ENCODE data around the gene MAD1L1.

MAD1L1 gene

DNA sequence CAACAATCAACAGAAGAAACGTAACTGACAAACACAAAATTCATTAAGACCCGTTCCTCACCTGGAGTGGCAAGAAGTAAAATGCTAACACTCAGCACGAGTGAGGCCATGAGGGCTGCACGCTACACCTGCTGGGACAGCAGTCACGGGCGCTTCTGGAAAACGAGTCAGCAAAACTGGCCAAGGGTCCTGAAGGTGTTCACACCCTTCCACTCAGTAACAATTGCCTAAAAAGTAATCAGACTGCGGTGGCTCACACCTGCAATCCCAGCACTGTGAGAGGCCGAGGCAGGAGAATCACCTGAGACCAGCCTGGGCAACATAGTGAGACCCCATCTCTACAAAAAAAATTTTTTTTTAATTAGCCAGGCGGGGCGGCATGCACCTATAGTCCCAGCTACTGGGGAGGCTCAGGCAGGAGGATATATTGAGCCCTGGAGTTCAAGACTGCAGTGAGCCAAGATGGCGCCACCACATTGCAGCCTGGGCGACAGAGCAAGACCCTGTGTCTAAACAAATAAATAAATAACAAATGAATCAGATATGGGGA lies 199.1 kb downstream of the MAD1L1 start:
- DNase-seq (ENCODE audit: low read depth, low spot score), result no peak

DNA sequence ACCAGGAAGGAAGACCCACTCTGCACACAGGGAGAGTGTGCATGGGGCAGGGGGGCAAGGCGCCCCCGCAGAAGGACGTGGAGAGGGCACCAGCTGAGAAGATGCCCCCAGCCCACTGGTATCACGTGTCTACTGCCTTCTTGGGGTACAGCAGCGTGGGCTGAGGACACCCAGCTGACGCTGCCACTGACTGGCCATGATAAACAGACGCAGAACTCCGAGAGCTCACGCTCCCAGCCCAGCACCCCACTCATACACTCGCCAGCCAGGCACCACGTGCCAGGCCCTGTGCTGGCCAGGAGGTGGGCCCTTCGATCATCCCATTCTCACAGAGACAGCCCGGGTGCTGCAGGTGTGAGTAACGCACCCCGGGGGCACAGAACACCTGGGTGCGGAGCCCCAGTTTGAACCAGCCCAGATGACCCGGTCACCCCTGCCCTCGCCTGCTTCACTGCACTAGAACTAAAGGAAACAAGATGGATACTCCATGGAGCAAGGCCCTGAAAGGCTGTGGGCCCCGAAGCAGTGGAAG lies 199.8 kb downstream of the MAD1L1 start:
- DNase-seq (ENCODE audit: low read depth, low spot score), result no peak

DNA sequence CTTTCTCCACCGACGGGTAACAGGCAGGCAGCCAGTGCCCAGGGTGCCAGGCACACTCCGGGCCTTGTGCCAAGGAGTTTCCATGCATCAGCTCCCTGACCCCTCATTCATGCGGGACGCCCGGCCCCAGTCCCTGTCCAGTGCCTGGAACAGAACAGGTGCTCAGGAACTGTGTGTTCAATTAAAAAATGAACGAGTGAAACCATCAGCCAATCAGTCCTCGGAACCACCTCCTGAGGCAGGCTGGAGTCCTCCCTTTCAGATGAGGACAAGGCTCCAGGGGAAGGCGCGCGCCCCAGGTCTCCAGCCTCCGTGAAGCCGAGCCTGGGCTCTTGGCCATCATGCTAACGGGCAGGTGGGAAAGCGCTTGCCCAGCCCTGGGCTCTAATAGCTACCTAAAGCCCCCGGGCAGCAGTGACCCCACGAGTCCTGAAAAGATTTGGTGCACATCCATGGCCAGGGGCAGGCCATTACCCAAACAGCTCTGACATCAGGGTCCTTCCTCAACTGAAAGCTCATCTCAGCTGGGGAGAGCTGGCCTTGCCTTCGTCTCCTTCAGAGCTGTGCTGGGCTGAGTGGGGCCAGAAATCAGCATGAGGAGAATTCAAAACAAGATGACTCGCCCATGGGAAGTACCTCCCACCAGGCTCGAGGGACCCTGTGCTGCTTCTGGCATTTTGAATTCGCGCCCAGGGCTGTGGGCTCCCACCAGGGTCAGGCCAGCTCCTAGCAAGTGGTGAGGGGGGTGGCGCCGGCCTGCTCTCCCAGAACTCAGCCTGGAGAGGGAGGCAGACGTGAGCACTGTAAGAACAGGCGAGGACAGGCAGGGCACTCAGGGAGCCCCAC lies 200.5 kb downstream of the MAD1L1 start:
- peak; percentile 58 for DNase-seq (ENCODE audit: low read depth, low spot score)

DNA sequence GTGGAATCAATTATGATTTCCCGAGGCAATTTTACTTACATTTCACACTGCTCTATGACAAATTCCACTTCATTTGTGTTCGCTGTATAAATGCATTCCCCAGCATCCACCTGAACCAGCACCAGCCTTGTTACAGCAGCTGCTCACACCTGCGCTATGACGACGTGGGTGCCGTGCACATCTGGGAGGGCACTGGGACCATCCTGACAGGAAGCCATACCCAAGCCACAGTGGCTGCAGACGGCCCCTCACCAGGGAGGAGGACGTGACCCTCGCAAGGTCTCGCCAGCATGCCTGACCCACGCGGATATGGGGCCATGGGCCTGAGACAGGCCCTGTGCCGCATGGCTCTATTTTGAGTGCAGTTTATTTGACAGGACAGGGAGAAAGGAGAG lies 201.3 kb downstream of the MAD1L1 start:
- DNase-seq (ENCODE audit: low read depth, low spot score), result no peak

DNA sequence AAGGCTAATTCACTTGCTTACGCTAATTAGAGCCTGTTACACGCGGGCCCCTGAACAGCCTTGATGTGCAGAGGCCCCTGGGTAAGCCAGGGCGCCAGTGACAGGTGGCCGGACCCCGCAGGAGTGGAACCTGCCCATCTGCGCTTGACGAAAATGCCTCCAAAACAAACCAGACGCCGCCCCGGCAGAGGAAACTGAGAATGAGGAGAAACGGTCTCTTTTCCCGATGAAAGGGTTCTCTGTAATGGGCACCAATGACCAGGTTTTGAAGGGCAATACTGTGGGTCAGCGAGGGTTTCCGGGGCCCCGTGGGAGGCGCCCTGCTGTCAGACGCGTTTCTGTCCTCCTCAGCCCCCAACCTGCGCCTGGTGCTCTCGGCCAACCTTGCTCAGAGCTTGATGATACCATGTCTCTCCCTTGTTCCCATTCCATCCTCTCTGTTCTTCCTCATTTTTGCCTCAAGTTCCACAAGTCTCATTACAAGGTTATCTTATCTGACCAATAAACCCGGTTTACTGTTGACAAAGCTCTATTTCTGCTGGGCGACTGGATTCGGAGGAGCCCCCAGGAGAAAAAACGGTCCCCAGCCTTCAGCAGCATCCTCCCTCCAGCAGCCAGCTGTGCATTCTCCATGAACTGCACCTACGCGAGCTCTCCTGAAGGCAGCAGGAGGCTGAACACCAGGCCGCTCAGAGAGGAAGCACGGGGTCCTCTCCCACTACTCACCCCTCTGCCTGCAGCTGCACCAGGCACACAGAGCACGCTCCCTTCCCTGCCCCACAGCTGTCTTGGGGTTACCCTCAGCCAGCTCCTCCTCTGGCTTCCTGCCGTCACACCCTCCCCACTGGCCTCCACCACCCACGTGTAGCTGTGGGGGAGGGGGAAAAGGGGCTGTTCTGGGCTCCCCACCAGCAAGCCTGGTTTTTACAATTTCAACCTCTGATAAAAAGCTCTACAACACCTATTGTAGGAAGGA lies 202.0 kb downstream of the MAD1L1 start:
- DNase-seq (ENCODE audit: low read depth, low spot score), result no peak

DNA sequence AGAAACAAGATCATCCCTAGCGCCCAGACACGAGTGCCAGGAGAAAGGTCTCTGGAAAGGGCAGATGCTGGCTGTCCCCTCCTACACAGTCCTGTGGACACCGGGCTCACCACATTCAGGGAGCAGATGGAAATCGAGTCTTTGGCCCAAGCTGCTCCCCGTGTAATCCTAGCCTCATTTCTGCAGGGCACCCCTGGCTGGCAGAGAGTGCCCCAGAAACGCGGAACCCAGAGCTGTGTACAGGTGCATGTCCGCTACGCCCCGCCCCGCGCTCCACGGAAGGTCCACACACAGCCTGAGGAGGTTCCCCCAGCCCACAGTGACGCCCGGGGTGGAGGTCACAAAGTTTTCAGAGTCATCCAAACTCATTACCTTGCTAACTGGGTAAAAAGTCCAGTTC lies 202.8 kb downstream of the MAD1L1 start:
- no peak for DNase-seq (ENCODE audit: low read depth, low spot score)

DNA sequence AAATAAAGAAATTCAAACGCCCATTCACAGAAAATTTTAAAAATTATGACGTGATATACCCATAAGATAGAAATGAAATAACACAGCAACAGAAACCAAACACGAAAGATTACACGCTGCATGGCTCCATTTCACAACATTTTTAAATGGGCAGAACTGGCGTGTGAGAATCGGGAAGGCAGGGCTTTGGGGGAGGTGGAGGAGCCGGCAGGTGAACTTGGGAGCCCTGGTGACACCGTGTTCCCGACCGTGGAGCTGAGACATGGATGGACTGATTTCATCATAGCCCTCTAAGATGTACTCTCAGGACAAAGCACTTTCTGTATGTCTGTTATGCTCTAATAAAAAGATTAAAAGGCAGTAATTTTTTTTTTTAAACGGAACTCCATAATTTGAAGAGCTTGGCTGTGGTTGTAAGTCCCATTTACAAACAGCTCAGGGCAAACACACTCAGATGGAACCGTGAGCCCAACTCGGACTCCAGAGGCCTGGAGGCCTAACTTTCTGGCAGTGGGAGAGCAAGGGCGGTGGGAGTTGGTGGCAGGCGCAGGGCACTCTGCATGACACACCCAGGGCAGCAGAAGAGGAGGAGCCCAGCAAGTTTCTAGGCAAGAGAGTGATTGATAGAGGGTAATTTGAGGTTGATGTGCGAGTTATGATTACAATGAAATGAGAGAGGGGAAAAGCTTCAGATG lies 203.4 kb downstream of the MAD1L1 start:
- DNase-seq (ENCODE audit: low read depth, low spot score), result no peak

DNA sequence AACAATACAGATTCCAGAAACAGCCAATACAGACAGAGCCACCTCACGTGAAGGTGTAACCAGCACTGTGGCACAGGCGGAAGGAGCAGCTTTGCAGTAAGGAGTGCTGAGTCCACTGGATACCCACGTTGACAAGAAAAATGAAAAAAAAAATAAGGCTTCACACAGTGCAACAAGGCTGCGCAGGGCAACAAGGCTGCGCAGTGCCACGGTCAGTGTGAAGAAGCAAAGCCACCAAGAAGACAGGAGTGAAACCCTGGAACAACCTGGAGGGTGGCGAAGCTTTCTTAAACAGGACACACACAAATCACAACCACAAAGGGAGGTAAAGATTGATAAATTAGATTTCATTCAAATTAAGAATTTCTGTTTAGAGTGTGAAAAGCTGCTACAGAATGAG lies 204.0 kb downstream of the MAD1L1 start:
- DNase-seq (ENCODE audit: low read depth, low spot score), result no peak

DNA sequence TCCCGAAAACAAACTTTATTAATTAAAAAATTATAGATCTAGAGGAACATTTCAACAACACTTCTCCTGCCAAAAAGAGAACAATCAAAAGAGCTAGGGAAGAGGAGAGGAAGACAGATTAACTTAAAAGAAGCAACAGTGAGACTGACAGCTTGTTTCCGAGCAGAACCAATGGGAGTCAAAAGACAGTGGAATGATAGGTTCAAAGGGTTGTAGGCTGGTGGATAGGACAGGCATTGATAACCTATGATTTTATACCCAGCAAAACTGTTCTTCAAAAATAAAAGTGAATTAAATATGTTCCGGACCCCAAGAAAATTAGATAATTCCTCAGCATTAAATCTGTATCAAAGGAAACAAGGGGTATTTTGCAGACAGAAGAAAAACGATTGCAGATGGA lies 207.6 kb downstream of the MAD1L1 start:
- DNase-seq (ENCODE audit: low read depth, low spot score), result no peak

DNA sequence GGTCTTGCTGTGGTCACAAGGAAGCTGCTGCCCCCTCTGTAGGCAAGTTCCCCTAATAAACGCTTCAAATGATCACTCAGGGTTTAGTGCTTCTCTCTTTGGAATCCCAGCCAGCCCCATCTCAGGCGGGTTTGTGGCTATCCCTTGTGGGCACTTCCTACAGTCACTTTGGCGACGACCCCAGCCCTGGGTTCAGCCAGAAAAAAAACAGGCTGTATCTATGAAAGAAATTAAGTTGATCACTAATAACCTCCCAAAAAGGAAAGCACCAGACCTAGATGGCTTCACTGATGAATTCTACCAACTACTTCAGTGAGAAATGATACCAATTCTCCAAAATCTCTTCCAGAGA lies 208.2 kb downstream of the MAD1L1 start:
- DNase-seq (ENCODE audit: low read depth, low spot score), result no peak

DNA sequence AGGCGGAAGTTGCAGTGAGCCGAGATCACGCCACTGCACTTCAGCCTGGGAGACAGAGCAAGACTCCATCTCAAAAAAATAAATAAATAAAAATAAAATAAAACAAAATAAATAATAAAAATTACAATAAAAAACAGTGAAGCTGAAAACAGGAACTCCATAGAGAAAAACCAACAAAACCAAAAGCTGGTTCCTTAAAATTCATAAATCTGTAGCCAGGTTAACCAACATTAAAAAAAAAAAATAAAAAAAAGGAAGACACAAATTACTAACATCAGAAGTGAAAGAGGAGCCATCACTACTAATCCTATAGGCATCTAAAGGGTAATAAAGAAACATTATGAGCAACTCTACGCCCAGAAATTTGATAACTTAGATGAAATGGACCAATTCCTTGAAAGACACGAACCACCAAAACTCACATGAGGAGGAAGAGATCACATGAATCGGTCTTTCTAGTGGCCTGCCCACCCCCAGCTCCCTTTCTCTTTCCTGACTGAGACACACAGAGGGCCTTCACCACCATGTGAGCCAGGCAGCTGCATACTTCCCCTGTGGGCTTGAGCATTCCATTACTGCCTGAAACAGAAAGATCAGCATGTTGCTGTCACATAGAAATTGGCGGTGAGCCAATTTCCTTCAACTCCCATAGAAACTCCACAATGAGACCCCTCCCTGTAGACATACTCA lies 208.7 kb downstream of the MAD1L1 start:
- DNase-seq (ENCODE audit: low read depth, low spot score), result peak; percentile 37

DNA sequence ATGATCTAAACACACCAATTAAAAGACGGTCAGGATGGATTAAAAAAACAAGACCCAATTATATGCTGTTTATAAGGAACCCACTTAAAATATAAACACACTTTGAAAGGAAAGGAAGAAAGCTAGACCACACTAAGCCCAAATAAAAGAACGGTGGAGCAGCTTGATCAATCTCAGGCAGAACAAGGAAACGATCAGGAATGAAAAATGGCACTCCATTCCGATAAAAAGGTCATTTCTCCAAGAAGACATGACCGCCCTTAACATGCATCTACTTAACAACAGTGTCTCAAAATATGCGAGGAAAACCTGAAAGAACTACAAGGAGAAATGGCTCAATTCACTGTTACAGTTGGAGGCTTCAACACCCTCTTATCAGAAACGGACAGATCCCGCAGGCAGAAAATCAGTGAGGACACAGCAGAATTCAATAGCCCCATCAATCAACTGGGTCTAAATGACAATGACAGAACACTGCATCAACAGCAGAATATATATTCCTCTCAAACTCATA lies 210.0 kb downstream of the MAD1L1 start:
- DNase-seq (ENCODE audit: low read depth, low spot score), result no peak

DNA sequence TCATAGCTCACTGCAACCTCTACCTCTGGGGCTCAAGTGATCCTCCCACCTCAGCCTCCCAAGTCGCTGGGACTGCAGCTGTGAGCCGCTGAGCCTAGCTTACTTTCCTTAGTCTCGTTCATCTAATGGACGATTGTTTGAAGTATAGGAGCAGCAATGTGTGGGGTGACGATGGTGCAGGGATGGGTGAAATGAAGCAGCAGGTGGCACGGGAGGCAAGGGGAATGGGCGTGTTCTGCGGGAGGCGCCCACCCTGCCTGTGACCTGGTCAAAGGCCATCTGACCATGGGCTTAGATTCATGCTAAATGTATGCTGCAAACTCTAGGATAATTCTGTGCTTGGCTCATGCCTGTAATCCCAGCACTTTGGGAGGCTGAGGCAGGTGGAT lies 210.7 kb downstream of the MAD1L1 start:
- DNase-seq (ENCODE audit: low read depth, low spot score), result no peak

DNA sequence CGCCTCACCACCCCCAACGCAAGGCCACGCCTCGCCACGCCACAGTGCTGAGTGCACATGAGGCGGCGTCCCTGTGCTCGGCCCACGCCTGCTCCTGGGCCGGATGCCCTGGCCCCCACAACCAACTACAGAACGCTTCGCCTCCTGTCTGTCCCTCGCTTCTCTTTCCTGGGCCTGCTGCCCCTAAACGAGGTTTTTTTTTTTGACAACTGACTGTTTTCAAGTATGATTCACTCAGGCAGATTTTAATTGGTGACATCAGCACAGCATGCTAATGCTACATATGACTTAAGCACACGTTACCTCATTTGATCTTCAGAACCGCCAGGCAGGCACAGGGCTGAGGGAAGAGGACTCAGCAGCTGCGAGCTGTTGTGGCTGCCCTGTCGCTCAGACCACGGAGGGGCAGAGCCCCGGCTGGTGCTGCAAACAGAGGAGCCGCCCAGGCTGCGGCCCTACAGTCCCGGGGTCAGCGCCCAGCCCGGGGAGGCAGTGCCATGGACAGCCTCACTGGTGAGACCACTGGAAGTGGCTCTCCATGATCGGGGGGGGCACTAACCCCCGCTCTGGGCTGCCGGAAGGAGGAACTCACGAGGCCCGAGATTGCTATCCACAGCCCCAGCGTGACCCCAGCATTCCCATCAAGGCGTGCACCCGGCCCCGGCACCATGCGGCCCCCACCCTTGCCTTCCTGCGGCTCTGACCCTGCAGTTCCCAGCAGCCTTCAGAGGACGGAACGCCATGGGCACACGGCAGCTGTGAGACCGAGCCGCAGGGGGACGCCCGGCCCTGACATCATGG lies 212.8 kb downstream of the MAD1L1 start:
- DNase-seq (ENCODE audit: low read depth, low spot score), result peak; percentile 85

DNA sequence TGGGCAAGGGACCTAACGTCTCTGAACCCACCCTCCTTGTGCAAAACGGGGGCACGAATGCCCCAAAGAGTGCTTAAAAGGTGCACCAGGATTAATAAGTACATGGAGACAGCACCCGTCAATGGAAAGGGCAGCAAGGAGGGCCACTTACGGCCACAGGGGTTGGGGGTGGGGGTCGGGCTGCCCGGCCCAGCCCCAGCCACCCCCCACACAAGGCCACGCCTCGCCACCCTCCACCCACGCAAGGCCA lies 213.4 kb downstream of the MAD1L1 start:
- DNase-seq (ENCODE audit: low read depth, low spot score), result no peak

DNA sequence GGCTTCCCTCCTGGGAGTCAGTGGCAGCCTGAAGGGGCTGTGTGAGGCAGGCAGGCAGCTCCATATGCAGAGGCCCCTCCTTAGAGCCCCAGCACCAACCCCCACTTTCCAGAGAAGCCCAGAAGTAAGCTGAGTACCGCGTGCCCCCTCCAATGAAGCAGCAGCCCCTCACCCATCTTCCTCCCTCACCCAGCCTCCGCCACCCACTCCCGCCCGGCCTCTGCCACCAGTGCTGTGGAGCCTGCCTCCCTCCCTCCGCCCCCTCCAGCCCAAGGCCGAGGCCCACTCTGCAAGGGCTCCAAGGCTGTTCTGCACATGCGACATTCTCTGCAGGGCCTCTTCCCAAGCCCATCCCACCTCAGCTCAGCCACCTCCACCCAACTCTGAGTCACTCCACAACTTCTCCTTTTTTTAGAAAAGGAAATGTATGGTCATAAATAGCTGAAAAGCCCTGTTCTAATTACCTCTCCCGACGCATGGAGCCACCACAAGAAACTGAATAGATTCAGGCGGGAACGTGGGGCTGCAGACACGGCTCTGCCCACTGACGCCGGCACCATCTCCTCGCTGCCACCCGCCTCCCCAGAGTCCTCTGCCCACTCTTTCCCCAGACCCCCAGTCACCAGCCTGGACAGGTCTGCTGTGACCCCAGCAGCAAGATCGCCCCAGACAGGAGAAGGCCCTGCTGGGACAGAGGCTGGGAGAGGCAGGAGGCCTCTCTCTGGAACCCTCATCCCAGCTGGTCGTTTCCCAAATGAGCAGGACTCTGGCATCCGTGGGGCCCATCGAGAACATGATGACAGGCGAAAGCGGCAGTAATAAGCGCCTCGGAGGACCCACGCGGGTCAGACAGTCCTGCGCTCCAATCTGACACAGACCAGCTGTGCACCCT lies 213.9 kb downstream of the MAD1L1 start:
- DNase-seq (ENCODE audit: low read depth, low spot score), result peak; percentile 78

DNA sequence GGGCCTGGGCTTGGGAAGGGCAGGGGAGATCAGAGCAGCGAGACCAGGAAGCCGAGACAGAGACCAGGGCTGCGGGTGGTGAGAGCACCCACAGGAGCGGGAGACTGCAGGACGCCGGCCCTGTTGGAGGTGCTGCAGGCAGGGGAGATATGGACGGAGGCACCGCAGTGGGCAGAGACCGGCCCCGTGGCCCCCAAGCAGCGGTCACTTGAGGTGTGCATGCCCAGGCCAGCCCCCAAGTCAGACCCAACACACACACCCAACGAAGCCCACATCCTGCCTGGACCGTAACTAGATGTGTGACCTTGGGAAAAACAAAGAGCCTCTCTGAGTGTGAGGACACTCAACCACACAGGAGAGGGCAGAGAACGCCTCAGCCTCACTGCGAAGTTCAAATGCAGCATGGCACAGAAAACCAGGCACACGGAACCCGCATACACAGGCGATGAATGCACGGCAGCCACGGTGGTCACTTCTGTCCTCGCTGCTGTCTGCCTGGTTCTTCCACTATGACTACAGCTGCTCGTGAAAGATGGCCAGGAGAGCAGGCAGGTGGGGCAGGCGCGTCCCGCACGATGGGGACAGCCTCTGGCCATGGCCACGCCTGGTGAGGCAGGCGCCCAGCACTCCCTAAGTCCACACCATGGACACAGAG lies 214.7 kb downstream of the MAD1L1 start:
- DNase-seq (ENCODE audit: low read depth, low spot score), result no peak

DNA sequence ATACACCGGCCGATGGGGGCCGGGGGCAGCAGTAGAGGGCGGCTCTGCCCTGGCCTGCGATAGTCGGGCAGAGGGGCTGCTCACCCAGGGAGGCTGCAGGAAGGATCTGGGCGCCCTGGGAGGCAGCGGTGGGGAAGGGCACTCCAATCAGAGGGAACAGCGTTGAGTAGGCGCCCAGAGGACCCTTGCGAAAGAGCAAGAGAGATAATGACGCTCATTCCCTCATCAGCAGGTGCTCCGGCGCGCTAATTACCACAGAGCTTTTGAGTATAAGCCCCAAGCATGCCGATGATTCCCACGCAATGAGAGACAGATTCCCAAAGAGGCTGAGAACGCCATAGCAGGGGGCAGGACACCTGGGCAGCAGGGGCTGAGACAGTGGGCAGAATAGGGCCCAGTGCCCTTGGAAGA lies 215.3 kb downstream of the MAD1L1 start:
- no peak for DNase-seq (ENCODE audit: low read depth, low spot score)

Measured in astrocyte of the hippocampus (primary cell).